NCI-H146 treated with DMSO at 0.1 percent for 48 hours (cell line): ENCODE measurements around the gene BANF1.
"Not testable (repeated sequence)": the region's sequence is repeated elsewhere in the genome, so short reads cannot be mapped to it uniquely, and the experiment has no call there.

Experiments
- DNase-seq: peaks from one replicate; lab custom pipeline; 2025; ENCODE audit not compliant: unreplicated experiment; lab: John Stamatoyannopoulos, UW

Gene BANF1

DNA sequence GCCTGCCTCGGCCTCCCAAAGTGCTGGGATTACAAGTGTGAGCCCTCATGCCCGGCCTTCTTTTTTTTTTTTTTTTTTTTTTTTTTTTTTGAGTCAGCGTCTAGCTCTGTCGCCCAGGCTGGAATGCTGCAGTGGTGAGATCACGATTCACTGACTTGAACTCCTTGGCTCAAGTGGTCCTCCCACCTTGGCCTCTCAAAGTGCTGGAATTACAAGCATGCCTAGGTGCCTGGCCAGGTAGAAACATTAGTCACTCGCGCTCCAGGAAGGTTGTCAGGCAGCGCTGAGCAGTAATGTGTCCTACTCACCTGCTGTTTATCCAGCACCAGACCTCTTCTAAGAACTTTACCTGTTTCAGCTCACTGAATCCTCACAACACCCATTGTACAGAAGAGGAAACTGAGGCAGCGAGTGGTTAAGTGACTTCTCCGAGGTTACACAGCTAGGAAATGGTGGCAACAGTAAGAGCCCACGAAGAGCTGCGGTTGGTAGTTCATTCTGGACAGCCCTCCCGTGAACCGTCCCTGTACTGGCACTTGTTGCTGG, 9.0 kb downstream of the BANF1 start:
- no peak for DNase-seq

DNA sequence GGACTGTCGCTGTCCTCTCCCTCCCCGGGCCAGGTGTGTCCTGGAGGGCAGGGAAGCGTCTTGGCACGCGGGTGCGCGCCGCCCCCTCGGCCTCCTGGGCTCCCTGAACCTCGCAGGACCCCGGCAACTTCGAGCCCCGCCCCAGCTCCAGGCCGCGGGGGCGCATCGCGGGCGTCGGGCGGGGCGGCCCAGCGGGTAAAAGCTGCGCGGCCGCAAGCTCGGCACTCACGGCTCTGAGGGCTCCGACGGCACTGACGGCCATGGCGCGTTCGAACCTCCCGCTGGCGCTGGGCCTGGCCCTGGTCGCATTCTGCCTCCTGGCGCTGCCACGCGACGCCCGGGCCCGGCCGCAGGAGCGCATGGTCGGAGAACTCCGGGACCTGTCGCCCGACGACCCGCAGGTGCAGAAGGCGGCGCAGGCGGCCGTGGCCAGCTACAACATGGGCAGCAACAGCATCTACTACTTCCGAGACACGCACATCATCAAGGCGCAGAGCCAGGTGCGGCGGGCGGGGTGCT, 9.5 kb downstream of the BANF1 start, which contains the start of gene CST6:
TSS of gene CST6 (plus strand) at position 224 of the 519 bp plus-strand sequence. CDS start at position 261, 37 bp downstream.
- DNase-seq = no peak

DNA sequence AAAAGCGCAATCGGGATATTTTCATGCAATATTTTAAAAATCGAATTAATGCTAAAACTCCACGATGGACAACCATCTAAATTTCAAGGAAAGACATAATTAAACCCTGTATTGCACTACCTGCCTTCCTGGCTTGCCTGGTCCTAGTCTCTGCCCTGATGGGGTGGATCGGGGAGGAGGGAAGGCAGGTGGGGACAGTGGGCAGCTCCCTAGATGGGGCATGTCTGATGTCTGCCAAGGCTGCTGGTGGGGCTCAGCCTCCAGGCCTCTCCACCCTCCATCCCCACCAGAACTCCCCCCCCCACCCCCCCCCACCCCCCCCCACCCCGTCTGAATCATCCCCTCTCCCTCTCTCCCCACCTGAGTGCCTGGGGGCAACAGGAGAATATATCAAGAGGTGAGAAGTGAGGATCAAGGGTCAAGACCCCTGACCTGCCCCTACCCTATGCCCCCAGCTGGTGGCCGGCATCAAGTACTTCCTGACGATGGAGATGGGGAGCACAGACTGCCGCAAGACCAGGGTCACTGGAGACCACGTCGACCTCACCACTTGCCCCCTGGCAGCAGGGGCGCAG, 10.2 kb downstream of the BANF1 start:
- no peak for DNase-seq

DNA sequence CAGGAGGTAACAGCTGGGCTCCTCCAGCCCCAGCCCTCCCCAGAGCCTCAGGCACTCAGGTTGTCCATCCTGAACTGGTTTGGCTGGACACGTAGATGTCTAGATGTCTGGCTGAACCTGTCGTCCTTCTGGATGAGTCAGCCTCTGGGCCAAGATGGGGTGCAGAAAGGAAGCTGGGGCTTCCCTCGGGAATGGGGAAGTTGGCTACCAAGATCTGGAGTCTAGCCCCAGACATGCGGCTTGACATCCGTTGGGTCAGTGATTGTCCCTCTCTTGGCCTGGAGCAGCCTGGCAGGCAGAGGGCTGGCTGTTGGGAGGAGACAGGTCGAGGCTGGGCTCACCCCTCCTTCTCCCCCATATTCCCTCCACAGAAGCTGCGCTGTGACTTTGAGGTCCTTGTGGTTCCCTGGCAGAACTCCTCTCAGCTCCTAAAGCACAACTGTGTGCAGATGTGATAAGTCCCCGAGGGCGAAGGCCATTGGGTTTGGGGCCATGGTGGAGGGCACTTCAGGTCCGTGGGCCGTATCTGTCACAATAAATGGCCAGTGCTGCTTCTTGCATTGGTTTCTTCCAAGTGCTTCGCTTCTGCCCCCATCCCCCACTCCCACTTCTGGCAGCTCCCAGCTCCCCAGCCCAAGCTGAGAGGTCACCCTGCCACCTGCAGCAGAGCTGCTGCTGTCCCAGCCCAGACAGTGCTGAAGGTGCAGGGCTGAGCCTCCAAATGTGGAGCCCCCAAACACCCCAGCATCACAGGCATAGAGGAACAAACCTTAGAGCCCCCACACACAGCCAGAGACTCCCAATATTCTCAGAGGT, 10.9 kb downstream of the BANF1 start:
- no peak for DNase-seq

DNA sequence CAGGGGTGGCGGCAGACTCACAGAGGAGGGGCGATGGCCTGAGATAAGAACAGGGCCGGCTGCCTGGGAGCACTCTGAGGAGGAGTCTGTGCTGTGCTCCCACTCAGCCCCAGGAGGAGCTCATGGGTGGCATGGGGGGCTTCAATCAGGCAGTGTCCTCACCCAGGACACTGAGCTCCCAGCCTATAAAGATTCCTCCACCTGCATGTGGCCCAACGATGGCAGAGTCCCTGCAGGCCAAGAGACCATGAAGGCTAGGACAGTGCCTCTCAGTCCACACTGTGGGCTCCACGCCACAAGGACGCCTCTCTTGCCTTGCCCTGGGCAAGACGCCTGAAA, 11.4 kb downstream of the BANF1 start:
- DNase-seq = no peak

DNA sequence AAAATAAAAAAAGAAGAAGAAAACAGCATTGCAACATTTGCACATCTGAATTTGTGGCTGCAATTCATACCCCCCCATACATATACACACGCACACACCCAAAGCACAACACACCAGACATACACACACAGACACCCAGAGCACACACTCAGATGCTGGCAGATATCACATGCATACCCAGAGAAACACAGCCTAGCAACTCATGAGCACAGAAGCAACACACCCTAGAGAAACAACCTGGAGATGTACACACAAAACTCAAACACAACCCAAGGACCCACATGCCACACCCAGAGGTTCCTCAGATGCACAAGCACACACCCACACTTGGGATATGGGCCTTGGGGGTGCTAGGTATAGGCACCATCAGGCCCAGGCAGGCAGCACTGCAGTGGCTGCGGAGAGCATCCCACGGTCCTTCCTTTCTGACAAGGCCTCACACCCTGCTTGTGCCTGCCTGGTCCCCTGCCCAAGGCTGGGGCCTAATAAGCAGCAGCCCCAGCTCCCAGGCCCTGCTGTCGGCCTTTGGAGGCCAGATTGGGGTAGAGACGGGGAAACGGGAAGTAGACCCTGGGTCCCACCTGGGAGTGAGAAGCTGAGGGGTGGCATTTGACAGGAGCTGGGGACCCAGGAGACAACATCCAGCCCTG, 12.6 kb downstream of the BANF1 start:
- DNase-seq = no peak

DNA sequence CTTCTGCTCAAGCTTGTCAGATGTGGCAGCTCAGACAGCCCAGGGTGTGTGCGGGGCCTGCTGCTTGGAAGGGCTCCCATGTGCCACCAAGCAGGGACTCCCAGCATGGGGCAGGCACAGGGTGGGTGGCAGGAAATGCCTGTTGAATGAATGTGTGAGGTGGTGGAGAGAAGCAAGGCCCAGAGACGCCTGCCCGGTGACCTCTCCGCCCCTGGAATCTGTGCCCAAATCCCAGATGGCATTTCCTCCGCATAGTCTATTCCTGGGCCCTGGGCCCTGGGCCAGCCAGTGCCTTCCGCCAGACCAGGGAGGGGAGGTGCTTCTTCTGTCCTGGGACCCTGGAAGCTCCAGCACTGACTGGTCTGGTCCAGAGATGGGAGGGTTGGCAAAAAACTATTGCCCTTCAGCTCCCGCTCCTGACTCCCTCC, 13.2 kb downstream of the BANF1 start:
- DNase-seq = no peak

DNA sequence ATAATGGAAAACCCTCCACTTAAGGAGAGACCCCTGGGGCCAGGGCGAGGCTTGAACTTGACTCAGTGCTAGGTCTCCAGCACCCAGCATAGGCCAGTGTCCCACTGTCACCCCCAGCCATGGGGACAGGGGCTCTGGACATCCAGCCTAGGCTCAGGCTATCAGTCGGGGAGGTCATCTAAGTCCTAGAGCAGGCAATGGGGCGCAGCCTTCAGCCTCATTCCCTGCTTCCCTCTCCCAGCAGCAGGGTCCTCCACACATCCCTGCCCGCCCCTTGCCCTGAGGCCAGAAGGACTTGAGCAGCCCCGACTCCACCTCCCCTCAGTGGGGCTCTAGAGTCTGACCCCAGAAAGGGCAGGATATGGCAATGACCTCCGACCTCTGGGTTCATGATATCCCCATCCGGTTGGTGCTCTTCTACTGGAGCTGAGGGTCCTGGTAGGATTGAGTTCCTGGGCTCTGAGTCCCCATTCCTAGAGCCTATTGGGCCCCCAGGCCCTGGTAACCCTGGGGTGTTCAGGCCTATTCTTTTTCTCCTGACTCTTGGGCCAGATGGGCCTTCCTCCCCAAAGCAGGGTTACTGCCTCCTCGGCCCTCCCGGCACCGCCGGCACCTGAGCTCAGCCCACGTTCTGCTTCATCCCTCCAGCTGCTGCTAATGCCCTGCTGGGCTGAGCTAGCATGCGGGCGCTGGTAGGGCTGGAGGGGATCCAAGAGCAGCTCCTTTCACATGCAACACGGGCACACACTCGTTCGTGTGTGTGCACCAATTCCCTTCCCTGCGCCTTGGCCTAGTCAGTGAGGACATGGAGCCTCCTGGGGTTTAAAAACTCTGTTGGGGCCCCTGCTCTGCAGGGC, 13.9 kb downstream of the BANF1 start:
- DNase-seq = no peak

DNA sequence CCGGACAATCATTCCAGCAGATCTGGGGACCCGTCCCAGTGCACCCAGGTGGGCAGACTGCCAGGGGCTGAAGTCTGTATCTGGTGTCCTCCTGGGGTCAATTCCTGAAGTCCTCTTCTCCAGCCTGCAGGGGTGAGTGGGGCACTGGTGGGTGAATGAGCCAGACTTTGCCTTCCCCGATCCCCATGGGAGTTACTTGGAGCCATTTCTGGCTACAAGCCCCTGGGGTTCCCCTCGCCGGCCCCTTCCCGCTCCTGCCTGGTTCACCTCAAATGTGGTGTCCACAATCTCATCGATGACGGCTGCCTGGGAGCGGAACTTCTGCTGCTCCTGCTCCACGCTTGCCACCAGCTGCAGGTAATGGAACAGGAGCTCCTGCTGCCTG, 14.5 kb downstream of the BANF1 start:
- no peak for DNase-seq

DNA sequence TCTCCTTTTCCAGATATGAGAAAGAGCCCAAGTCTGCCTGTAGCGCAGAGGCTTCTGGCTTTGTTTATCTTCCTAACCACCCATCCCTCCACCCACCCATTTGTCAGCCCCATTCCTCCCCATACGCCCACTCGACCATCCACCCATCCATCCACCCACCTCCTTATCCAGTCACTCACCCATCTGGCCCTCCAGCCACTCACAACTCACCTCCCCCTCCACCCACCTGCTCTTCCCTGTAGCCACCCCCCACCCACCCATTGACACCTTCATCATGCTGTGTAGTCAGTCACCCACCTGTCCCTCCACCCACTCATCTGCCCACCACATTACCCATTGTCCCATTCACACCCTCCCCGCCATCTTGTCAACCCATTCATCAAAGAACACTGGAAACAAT, 15.0 kb downstream of the BANF1 start:
- no peak for DNase-seq

DNA sequence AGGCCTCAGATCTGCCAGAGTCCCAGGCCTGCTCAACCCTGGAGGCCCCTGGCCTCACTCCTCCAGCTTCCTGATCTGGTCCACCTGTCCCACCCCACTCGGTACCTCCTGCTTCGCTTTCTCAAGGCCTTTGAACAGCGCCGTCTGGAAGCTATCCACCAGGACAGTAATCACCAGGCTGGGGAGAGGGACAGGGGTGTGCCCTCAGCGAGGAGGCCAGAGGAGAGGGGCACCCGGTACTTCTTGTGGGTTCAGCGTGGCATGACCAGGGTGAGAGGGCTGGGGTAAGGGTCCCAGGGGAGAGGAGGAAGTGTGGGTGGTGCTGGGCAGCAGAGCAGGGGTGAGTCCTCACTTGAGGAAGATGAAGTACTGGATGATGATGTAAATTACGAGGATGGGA, 17.9 kb downstream of the BANF1 start:
- no peak for DNase-seq

DNA sequence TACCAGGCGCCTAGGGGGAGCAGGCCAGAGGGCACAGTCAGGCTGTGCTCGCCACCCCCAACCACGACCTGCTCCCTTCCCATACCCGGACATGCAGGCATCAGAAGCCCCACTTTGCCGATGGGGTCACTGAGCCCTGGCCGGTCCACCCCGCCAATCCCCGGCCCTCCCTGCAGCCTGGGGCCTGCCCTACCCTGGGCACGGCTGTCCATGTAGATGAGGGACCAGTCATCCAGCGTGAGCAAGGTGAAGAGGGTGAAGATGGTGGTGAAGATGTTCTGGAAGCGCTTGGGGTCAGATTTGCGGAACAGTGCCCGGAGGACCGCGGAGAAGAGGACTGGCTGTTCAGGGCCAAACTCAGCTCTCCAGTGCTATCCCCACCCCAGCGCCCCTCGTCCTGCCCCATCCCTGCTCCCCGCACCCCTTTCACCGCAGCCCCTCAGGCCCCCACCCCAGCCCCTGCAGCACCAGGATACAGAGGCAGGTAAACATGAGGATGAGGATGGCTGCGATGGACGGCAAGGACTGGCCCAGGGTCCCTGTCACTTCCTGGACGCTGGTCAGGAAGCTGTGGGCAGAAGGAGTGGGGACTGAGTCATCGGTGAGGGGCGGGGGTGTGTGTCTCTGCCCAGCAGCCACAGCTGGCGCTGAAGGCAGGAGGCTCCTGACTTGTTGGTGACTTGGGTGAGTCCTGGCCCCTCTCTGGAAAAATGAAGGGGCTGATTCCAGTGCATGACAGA, 18.5 kb downstream of the BANF1 start:
- no peak for DNase-seq

DNA sequence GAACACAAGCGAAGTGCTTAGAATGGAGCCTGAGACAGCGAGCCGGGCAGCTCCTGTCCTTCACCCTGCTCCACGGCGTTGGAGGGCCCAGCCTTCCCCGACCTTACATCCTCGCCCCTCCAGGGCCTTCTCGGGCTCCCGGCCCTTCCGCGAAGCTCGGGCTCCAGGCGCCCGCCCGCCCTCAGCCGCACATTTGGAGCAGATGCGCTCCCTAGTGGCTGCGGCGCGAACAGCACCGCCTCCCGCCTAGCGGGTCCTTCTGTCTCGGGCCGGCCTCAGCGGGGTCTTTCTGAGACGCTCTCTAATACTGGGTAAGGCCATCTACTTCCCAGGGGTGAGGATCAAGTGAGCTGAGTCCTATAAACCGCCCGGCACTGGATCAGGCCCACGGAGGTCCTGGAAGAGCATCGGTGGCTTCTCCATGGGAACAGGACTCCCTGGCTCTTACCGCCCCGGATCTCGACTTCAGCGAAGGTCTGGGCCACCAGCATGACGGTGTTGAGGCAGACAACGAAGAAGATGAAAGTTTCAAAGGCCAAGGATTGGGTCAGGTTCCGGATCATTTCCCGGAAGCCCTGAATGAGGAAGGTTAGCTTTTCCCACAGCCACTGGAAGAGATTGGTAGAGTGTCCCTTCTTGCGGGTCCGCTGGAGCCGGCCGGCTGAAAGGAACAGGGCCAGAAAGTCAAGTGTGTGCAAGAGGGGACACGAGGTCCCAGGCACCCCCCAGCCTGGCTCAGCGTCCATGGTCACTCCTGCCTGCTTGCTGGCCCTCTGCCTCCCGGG, 20.3 kb downstream of the BANF1 start:
- DNase-seq = peak; percentile 45

DNA sequence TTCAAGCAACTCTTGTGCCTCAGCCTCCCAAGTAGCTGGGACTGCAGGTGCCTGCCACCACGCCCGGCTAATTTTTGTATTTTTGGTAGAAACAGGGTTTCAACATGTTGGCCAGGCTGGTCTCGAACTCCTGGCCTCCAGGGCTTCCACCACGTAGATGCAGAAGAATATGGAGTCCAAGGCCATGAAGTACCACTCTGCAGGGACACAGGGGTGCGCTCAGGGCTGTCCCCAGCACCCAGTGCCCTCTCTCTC, 20.8 kb downstream of the BANF1 start:
- DNase-seq = not testable (repeated sequence)

DNA sequence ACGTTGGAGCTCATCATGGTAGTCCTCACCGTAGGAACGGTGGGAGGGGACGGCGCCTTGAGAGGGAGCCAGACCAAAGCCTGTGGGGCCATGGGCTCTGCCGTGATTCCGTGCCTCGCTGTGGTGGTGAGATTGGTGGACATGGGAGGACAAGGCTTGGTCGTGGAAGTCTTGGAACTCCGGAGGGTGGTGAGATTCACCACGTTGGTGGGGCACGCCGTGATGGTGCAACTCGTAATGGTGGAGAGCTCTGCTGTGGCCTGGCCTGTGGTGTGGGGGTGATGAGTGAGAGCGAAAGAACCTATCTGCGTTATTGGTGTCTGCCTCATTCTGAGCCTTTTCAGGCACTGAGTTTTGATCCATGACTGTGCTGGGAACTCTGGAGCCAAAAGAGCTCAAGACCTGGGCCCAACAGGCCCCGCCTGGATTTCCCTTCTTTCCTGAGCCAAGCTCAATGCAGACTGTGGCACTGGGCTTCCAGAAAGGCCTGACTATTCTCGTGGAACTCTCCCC, 23.8 kb downstream of the BANF1 start, which contains the start of gene CATSPER1:
TSS of gene CATSPER1 (minus strand) at position 463 of the 513 bp plus-strand sequence. CDS start at position 363, 100 bp downstream.
- DNase-seq = no peak

DNA sequence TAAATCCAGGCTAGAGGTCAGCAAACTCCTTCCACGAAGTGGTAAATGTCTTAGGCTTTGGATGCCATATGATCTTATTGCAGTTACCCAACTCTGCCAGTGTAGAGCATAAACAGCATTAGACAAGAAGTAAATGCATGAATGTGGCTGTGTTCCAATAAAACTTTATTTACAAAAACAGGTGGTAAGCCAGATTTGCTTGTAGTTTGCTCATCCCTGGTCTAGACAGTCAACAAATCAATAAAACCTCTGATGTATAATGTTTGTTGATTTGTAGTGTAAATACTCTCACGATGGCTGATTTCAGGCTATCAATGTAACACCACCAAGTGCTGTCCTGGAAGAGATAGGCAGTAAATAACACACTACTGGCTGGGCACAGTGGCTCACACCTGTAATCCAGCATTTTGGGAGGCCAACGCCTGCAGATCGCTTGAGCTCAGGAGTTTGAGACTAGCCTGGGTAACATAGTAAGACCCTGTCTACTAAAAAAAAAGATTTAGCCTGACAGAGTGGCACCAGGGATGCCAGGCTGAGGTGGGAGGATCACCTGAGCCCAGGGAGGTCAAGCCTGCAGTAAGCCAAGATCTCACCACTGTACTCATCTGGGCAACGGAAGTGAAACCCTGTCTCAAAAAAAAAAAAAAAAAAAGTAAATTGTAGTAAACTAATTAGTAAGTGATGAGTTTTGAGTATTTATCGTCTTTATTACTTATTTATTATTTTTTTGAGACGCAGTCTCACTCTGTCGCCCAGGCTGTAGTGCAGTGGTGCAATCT, 30.8 kb downstream of the BANF1 start:
- DNase-seq = no peak

DNA sequence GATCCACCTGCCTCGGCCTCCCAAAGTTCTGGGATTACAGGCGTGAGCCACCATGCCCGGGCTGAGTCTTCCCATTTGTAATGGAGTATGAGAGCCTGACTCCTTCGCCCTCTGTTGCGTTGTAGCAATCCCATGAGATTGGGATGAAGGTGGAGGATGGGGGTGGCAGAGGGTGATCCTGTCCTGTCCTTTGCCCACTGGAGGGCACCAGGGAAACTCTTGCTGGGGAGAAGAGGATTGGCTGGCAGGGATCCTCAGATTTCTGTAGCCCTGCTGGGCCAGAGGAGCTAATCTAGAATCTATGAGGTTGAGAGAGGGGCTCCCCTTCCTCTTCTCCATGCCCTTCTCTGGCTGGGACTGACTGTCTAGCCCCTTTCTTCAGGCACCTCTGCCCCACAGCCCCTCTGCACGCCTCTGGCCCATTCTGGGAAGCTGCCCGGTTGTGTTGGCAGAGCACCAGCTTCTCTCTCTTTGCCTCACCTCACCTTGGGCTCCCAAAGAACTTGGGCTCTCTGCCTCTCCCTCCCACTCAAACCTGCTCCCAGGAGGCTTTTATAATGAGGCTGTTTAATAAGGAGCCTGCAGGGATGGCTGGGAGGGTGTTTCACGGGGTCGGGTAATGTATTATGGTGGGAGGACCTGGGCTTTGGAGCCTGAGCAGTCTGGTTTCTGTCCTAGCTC, 33.5 kb downstream of the BANF1 start:
- DNase-seq = no peak

DNA sequence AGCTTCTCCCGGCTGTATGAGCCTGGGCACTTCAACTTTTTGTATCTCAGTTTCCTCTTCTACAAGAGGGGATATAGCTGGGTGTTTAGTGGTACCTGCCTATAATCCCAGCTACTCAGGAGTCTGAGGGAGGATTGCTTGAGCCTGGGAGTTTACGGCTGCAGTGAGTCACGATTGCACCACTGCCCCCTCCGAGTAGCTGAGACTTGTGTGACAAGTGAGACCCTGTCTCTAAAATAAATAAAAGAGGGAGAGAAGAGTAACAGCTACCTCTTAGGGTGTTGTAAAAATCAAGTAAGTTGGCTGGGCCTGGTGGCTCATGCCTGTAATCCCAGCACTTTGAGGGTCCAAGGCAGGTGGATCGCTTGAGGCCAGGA, 34.0 kb downstream of the BANF1 start:
- no peak for DNase-seq
